AG10803 (cell line): ENCODE measurements around the gene TSPEAR.
"Not testable (repeated sequence)": the region's sequence is repeated elsewhere in the genome, so short reads cannot be mapped to it uniquely, and the experiment has no call there.

Experiments used
- DNase-seq: peaks from one replicate; pipeline ENCODE4 v3.0.0; 2010; ENCODE audit warnings: low read depth
- H3K4me3 ChIP-seq: 2 replicates; pipeline ENCODE4 v1.5.1; 2011; ENCODE audit warnings: mild to moderate bottlenecking, low read length, control low read depth
- TF ChIP-seq, protein P1 (sequence below): conservative IDR thresholded peaks from 2 replicates; pipeline ENCODE4 v1.5.1; 2011; ENCODE audit warnings: mild to moderate bottlenecking, low read length, control low read depth, inconsistent platforms

Gene TSPEAR

DNA sequence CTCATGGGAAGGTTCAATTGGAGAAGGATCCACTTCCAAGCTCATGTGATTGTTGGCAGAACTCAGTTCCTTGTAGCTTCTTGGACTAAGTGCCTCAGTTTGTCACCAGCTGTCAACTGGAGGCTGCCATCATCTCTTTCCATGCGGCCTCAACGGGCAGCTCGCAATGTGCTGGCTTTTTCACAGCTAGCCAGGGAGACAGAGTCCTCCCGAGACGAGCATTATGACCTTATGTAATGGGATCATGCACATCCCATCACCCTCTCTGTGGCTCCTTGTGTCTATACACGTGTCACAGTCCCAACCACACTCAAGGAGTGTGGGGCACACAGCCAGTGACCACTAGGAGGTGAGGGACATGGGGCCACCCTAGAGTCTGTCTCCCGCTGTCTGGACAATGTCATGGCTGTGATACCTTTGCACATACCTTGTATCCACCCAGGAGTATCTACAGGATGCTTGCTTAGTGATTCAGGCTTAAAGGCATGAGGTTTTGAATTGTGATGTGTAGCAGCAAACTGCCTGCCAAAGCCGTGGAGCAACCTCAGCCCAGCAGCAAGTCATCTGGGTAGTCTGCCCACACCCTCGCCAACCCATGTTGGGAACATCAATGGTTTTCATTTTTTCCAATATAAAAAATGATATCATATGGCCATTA, 115.2 kb downstream of the TSPEAR start:
- H3K4me3 ChIP-seq, result no peak overlapping the region
- DNase-seq, result peak; percentile 23
- TF ChIP-seq, protein P1, sequence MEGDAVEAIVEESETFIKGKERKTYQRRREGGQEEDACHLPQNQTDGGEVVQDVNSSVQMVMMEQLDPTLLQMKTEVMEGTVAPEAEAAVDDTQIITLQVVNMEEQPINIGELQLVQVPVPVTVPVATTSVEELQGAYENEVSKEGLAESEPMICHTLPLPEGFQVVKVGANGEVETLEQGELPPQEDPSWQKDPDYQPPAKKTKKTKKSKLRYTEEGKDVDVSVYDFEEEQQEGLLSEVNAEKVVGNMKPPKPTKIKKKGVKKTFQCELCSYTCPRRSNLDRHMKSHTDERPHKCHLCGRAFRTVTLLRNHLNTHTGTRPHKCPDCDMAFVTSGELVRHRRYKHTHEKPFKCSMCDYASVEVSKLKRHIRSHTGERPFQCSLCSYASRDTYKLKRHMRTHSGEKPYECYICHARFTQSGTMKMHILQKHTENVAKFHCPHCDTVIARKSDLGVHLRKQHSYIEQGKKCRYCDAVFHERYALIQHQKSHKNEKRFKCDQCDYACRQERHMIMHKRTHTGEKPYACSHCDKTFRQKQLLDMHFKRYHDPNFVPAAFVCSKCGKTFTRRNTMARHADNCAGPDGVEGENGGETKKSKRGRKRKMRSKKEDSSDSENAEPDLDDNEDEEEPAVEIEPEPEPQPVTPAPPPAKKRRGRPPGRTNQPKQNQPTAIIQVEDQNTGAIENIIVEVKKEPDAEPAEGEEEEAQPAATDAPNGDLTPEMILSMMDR, result no peak

DNA sequence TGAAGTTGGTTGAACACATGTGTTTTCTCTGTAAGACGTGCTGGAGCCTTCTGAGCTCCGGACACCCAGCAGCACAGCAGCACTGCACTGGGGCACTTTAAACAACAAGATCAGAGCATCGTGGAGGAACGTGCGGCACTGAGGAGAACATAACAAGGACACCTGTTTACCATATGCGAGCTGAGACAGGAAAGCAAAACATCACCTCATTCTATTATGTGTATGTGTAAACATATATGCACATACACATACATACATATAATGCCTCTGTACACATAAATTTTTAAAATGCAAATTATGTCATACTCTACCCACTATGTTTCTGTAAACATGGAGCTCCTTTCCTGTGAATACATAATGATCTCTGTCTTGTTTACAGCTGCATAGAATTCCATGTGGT, 115.8 kb downstream of the TSPEAR start:
- TF ChIP-seq, protein P1, result no peak
- no peak for DNase-seq
- H3K4me3 ChIP-seq, result no peak overlapping the region

DNA sequence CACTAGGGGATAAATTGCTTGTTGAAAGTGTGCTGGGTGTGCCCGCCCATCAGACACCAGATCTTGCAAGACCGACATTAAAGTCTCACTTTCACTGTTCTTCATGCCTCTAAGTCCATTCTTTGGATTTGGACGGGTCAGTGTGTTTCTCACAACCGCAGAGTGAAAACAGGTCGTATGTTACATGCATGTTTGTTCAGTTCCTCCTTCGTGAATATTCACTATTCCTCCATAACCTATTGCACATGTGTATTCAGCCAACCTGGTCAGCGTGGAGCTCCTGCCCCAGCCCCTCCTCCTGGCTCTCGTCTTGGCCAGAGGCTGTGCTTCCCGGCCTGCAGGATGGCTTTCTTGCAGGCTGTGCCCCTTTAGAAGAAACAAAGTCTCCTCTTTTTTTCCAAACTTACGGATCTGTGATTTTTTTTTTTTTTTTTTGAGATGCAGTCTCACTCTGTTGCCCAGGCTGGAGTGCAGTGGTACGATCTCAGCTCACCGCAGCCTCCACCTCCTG, 116.9 kb downstream of the TSPEAR start:
- TF ChIP-seq, protein P1, result no peak
- no peak overlapping the region for H3K4me3 ChIP-seq
- no peak for DNase-seq

DNA sequence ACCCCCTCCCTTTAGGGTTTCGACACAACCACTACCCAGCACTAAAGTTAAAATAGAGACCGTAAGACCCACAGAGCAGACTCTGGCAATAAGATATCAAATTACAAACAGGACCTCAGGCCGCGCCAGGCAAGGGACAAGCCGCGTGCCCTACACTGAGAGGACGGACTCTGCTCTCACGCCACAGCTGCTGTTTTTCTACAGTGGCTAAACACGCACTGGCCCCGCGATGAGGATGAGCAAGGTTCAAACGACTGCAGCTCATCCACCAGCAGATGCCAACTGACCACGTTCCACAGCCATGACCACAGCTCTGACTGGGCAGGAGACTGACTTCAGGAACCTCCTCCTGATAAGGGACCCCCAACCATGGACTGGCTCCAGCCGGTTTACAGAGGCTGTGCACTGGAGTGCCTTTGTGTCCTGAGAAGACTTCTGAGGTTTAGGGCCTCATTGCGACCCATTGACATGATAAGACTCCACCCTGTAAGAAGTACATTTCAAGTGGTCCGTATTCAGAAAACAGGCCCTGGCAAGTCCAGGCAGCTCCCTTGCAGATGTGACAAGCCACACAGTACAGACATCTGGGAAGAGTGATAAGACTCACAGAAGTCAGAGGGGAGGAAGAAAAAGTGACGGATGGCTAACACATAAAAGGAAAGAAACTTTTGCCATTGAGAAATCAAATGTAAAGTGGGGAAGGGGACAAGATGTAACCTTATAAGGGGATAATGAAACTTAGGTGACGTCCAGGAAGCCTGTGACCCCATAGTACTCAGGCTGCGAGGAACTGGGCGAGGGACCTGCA, 117.6 kb downstream of the TSPEAR start:
- H3K4me3 ChIP-seq, result no peak overlapping the region
- DNase-seq, result peak; percentile 4
- TF ChIP-seq, protein P1, result no peak

DNA sequence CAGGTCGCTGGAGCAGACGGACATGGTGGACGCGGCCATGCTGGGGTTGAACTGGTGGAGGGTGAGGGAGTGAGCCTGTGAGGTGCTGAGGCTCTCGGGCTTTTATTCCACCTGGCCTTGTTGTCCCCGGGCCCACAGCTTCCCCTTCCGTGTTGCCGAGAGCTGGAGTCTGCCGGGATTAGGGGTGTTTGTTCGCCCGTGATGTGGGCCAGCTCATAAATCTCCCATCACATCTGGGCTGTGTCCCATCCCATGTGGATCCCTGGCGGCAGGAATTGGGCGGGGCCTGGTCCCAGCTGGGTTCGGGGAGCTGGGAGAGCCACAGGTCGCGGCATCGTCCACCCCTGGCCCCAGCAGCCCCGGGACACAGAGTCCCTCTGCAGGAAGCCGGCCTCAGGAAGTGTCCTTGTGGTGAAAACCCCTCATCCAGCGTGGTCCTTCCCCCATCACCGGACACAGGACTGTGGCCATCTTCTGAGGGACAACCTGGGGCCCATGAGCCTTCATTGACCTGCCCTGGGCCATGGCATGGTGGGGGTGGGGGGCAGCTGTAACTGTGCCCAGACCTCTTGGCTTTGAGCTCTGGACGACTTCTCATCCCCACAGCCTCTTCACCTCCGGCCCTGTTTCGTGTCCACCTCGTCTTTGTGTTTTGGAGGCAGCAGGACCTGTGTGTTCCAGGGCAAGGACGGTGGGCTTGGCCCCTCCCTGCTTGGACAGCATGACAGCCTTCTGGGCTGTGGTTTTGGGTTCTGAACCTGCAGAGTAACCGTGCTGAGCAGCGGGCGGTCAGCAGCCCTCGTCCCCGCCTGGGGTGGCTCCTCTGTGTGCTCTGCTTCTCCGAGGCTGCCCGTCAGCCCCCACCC, 118.7 kb downstream of the TSPEAR start, which contains the start of gene KRTAP10-6:
Gene KRTAP10-6, minus strand, starts transcription at position 60 of the 866 bp plus-strand sequence. Its CDS starts 21 bp downstream, at position 39.
- no peak for DNase-seq
- TF ChIP-seq, protein P1, result no peak

DNA sequence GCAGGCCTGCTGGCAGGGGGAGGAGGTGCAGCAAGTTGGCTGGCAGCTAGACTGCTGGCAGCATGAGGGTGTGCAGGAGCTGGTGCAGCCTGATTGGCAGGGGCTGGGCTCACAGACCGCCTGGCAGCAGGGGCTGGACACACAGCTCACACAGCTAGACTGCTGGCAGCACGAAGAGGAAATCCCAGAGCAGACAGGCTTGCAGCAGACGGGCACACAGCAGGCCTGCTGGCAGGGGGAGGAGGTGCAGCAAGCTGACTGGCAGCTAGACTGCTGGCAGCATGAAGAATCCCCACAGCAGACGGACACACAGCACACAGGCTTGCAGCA, 119.6 kb downstream of the TSPEAR start:
- not testable (repeated sequence) for DNase-seq, H3K4me3 ChIP-seq

More for the DNA sequence above, 118.7 kb downstream of the TSPEAR start, which contains the start of gene KRTAP10-6:
- H3K4me3 ChIP-seq, result no peak within 1 kb of the TSS

DNA sequence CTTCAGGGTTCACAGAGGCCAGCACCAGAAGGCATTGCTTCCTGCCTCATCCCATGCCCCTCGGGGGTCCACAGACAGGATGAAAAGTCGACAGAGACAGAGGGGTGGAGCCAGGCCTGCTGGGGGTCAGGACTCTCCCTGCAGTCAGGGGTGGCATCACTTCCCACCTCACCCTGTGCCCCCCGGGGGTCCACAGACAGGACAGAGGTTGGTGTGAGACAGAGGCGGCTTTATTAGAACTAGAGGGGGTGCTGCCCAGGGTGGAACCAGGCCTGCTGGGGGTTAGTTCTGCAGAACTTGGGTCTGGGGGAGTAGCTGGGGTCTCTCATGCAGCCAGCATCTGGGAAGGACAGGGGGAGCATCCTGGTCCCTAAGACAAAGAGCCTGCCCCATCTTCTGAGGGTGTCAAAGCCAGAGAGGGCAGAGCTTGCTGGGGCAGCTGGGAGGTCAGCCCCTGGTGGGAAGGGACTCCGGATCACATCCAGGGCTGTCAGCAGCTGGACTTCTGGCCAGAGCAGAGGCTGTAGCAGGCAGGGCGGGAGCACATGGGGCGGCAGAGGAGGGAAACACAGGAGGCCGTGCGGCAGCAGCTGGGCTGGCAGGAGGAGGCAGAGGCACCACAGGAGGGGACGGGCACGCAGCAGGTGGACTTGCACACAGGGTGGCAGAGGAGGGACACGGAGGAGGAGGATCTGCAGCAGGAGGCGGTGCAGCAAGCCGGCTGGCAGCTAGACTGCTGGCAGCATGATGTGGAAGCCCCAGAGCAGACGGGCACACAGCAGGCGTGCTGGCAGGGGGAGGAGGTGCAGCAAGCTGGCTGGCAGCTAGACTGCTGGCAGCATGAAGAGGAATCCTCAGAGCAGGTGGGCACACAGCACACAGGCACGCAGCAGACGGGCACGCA, 120.2 kb downstream of the TSPEAR start:
- not testable (repeated sequence) for H3K4me3 ChIP-seq, DNase-seq
